ENCODE data around the gene EPHA3. TPM values are rescaled to one million over a fixed set of nuclear protein-coding genes. Genes with fewer than 3 reads are reported as not detected.

EPHA3 gene
- total and polyA plus RNA-seq, 2 donors (not counting 1 experiment from before 2014, with no cell fraction given): 0.23 to 0.99 TPM

DNA sequence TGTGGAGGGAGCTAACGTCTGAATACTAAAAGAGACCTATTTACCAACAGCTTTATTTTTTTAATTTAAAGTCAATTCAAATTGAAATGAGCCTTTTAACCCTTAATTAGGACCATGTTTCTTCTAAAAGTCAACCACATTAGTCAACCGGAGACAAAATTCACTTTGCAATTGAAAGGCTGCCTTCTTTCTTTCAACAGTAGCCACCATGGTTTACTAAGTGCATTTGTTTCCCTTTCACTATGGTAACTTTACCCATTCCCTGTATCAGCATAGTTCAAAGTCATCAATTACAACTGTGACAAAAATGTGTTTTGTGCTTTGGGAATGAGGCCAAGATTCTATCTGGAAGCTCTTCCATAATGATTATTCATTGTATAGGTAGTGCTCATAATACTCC is 225.4 kb downstream of the EPHA3 start:
- no peak overlapping the region for H3K9ac ChIP-seq (ENCODE audit: insufficient read depth, low read length)
- H3K36me3 ChIP-seq (ENCODE audit: control insufficient read depth, insufficient read depth, low read length): no peaks in the 10 kb centered on the region
- no peak overlapping the region for H3K4me3 ChIP-seq (replicated peaks in 1 of 4; ENCODE audit: control extremely low read depth in 1 of 4, insufficient read depth in 1 of 4, low read depth in 3 of 4, low read length in 4 of 4)
- no peaks in the 10 kb centered on the region for H3K4me1 ChIP-seq (ENCODE audit: control insufficient read depth, extremely low read depth, insufficient read depth, low read length)
- H3K4me2 ChIP-seq (ENCODE audit: extremely low read depth, insufficient read depth, low read length): no peak overlapping the region
- H3K27ac ChIP-seq (ENCODE audit: insufficient read depth, low read length): no peak overlapping the region
- H3K9me3 ChIP-seq (ENCODE audit: control insufficient read depth, insufficient read depth, low read depth, low read length): no peaks in the 10 kb centered on the region
- no peaks in the 10 kb centered on the region for H3K79me2 ChIP-seq (ENCODE audit: control insufficient read depth, insufficient read depth, low read length)
- peak; percentile 7 to 42 for DNase-seq (ENCODE audit: low read depth in 2 of 2)
- no peak overlapping the region for H2AFZ ChIP-seq (ENCODE audit: low read length)
- no peak for TF ChIP-seq EZH2 (IDR thresholded peaks at IDR 0.05; ENCODE audit: low read length, missing control alignments)
- TF ChIP-seq, protein P1, sequence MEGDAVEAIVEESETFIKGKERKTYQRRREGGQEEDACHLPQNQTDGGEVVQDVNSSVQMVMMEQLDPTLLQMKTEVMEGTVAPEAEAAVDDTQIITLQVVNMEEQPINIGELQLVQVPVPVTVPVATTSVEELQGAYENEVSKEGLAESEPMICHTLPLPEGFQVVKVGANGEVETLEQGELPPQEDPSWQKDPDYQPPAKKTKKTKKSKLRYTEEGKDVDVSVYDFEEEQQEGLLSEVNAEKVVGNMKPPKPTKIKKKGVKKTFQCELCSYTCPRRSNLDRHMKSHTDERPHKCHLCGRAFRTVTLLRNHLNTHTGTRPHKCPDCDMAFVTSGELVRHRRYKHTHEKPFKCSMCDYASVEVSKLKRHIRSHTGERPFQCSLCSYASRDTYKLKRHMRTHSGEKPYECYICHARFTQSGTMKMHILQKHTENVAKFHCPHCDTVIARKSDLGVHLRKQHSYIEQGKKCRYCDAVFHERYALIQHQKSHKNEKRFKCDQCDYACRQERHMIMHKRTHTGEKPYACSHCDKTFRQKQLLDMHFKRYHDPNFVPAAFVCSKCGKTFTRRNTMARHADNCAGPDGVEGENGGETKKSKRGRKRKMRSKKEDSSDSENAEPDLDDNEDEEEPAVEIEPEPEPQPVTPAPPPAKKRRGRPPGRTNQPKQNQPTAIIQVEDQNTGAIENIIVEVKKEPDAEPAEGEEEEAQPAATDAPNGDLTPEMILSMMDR (conservative IDR thresholded peaks at IDR 0.05 in 1 of 2, IDR thresholded peaks at IDR 0.05 in 1 of 2; ENCODE audit: low read depth in 1 of 2, low read length in 2 of 2): no peak
- no peaks in the 10 kb centered on the region for H4K20me1 ChIP-seq (ENCODE audit: control insufficient read depth, extremely low read depth, insufficient read depth, low read length)
- no peaks in the 10 kb centered on the region for H3K27me3 ChIP-seq (ENCODE audit: control insufficient read depth, insufficient read depth, low read length)

- no peak overlapping the region for H3K4me3 ChIP-seq (replicated peaks in 1 of 4; ENCODE audit: control extremely low read depth in 1 of 4, insufficient read depth in 1 of 4, low read depth in 3 of 4, low read length in 4 of 4)
- H3K9me3 ChIP-seq (ENCODE audit: control insufficient read depth, insufficient read depth, low read depth, low read length): no peaks in the 10 kb centered on the region
- no peaks in the 10 kb centered on the region for H4K20me1 ChIP-seq (ENCODE audit: control insufficient read depth, extremely low read depth, insufficient read depth, low read length)
- DNase-seq (ENCODE audit: low read depth in 2 of 2): no peak
- H3K27me3 ChIP-seq (ENCODE audit: control insufficient read depth, insufficient read depth, low read length): no peaks in the 10 kb centered on the region
- no peak overlapping the region for H3K9ac ChIP-seq (ENCODE audit: insufficient read depth, low read length)
- no peaks in the 10 kb centered on the region for H3K36me3 ChIP-seq (ENCODE audit: control insufficient read depth, insufficient read depth, low read length)
- no peaks in the 10 kb centered on the region for H3K4me1 ChIP-seq (ENCODE audit: control insufficient read depth, extremely low read depth, insufficient read depth, low read length)
- TF ChIP-seq, protein P1 (conservative IDR thresholded peaks at IDR 0.05 in 1 of 2, IDR thresholded peaks at IDR 0.05 in 1 of 2; ENCODE audit: low read depth in 1 of 2, low read length in 2 of 2): no peak
- TF ChIP-seq EZH2 (IDR thresholded peaks at IDR 0.05; ENCODE audit: low read length, missing control alignments): no peak
- no peak overlapping the region for H3K4me2 ChIP-seq (ENCODE audit: extremely low read depth, insufficient read depth, low read length)
- no peaks in the 10 kb centered on the region for H3K79me2 ChIP-seq (ENCODE audit: control insufficient read depth, insufficient read depth, low read length)
- no peak overlapping the region for H3K27ac ChIP-seq (ENCODE audit: insufficient read depth, low read length)
- H2AFZ ChIP-seq (ENCODE audit: low read length): no peak overlapping the region
These were observed 228.3 kb downstream of the EPHA3 start for GRCh38 chr3:89335693-89336092.

- H3K9me3 ChIP-seq (ENCODE audit: control insufficient read depth, insufficient read depth, low read depth, low read length): no peaks in the 10 kb centered on the region
- H3K36me3 ChIP-seq (ENCODE audit: control insufficient read depth, insufficient read depth, low read length): no peaks in the 10 kb centered on the region
- no peak overlapping the region for H3K4me3 ChIP-seq (replicated peaks in 1 of 4; ENCODE audit: control extremely low read depth in 1 of 4, insufficient read depth in 1 of 4, low read depth in 3 of 4, low read length in 4 of 4)
- H3K27me3 ChIP-seq (ENCODE audit: control insufficient read depth, insufficient read depth, low read length): no peaks in the 10 kb centered on the region
- no peak overlapping the region for H2AFZ ChIP-seq (ENCODE audit: low read length)
- no peaks in the 10 kb centered on the region for H3K79me2 ChIP-seq (ENCODE audit: control insufficient read depth, insufficient read depth, low read length)
- H3K27ac ChIP-seq (ENCODE audit: insufficient read depth, low read length): no peak overlapping the region
- DNase-seq (ENCODE audit: low read depth in 2 of 2): peak; percentile 4 to 69
- no peak overlapping the region for H3K4me2 ChIP-seq (ENCODE audit: extremely low read depth, insufficient read depth, low read length)
- H4K20me1 ChIP-seq (ENCODE audit: control insufficient read depth, extremely low read depth, insufficient read depth, low read length): no peaks in the 10 kb centered on the region
- TF ChIP-seq, protein P1 (conservative IDR thresholded peaks at IDR 0.05 in 1 of 2, IDR thresholded peaks at IDR 0.05 in 1 of 2; ENCODE audit: low read depth in 1 of 2, low read length in 2 of 2): no peak
- no peak for TF ChIP-seq EZH2 (IDR thresholded peaks at IDR 0.05; ENCODE audit: low read length, missing control alignments)
- H3K4me1 ChIP-seq (ENCODE audit: control insufficient read depth, extremely low read depth, insufficient read depth, low read length): no peaks in the 10 kb centered on the region
- no peak overlapping the region for H3K9ac ChIP-seq (ENCODE audit: insufficient read depth, low read length)
These were observed 233.0 kb downstream of the EPHA3 start for GRCh38 chr3:89340408-89340807.

Data from fibroblast of lung (primary cell).